ENCODE results near the gene CANX.

The CANX gene

DNA sequence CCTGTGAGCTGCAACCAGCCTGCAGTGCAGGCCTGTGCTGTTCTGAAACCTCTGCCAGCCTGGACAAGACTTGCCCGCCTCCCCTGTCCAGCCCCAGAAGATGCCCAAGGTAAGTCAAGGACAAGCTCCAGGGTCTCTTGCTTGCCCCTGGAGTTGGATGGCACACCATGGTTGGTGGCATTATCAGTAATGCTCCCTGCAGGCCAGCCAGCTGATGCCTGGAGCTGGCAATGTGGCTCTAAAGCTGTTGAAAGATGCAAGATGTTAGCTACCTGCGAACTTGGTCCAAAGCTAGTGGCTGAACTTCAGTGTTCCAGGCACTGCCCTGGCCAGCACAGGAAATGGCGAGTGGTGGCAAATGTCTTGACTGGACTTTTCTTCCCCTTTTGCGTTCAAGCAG is 81.1 kb downstream of the CANX start:
- DNase-seq = no peak

- peak; percentile 60 for DNase-seq
These were observed 81.6 kb downstream of the CANX start for GRCh38 chr5:179780362-179780761.

Measured in femur (tissue), 1 donor.